Measurements from ENCODE around the gene ATP2B3.

The ATP2B3 gene

DNA sequence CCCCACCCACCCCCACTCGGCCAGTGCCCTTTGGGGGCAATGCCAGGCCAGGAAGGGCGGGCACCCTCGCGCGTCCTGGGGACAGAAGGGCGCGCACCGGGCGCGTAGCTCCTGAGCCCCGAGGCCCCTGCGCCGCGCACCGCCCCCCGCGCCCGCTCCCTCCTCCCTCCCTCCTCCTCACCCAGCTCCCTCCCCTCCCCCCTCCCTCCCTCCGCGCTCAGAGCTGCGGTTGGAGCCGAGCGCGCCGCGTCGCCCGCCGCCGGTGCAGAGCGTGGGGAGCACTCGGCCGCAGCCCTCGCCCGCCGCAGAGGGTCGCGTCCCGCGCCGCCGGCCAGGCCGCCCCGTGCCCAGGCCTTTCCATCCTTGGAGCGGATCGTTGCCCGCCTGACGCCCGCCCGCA lies at the start of gene ATP2B3:
Gene ATP2B3, plus strand, starts transcription at position 220 of the 400 bp plus-strand sequence. CDS start 18,606 bp downstream, outside the sequence.
- no peak for DNase-seq

DNA sequence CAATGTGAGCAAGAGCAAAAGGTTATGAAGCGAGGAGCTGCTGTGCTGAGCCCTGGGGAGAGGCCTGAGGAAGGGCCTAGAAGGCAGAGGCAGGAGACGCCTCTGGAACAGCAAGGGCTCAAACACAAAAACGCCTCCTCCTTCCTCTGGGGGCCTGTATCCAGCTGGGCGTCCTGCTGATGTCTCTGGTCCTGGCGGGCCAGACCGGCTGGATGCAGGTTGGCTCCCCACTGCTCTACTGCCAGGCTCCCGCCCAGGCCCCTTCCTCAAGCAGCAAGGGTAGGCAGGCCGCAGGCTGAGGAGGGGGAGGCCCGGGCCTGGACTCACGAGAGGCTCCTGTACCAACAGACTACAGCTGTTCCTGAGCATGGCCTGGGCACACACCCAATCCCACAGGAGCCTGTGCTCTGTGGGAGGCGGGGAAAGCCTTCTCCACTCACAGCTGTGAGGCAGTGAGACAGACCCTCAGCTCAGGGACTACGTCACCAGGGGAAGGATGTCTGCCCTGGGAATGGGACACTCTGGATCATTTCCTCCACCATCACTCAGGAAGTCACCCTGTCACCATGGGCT lies 49.3 kb upstream of the ATP2B3 start:
- no peak for DNase-seq

DNA sequence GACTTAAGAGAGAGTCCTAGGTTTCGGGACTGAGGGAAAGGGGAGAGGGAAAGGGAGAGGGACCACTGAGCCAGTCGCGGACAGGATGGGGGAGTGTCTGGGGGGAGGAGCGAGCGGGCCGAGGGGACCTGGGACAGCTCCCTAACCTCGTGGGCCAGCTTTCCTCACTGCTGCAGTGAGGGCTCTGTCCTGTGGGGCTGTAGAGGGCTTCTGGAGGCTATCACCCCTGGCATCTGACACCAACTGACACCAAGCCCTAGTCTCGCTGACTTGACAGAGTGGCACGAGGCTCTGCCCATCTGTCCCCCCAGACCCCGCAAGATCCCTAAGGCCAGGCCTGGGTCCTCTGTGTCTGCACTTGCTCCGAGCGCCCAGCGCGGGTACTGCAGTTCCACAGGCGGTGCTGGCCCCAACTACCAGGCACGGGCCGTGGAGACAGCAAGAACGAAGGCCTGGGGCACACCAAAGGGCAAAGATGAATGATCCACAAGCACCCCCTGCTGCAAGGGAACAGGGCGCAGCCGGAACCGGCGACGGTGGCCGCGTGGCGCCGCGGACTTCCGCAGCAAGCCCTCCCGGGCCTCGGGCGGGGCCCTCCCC lies 47.5 kb upstream of the ATP2B3 start:
- DNase-seq: no peak

GRCh38 chrX:153470411-153471363 lies 46.8 kb upstream of the ATP2B3 start, which contains the start of gene HAUS7:
HAUS7 (minus strand) TSS chrX:153470576; CDS start chrX:153470557, 19 bp downstream.
- DNase-seq: peak; percentile 91

DNA sequence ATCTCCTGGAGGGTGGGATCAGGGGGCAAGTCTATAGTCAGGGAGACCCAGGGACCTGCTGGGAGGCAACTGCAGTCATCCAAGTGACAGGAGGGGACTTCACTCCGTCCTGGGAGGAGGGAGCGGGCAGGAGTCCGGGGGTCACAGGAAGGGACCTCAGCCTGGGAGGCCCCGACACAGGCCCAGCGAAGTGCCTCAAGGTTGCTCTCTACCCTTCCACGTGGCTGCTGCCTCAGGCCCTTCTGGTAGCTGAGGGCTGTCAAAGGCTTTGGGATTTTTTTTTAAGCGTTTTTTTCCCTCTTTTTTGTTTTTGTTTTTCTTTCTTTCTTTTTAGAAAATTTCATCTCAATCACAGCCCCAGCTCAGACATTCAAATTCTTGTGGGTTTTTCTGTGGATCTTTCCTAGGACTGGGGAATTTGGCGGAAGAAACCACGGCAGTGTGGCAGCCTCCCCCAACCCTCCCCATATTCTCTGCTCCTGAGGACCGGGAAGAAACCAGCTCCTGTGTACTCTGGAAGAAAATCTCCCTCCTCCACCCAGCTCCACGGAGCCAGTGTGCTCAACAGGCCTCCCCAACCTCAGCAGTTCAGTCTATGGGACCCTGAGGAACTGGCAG lies 45.7 kb upstream of the ATP2B3 start:
- no peak for DNase-seq

DNA sequence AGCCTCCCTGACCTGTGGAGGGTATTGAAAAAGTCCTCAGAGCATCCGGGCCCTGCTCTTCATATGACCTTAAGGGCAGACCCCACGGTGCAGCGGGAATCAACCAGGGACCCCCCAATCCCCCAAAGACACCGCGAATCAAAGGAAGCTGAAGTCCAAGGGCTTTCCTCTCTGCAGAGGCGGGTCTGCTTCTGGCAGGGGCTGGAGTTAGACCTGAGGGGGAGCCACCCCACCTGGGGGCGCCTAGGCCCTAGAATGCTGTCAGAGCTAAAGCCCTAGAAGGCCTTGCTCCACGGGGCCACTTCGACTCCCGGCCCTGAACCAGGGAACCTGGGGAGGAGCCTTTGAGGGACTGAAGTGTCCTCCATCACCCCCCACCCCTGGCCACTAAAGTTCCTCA lies 44.3 kb upstream of the ATP2B3 start:
- no peak for DNase-seq

DNA sequence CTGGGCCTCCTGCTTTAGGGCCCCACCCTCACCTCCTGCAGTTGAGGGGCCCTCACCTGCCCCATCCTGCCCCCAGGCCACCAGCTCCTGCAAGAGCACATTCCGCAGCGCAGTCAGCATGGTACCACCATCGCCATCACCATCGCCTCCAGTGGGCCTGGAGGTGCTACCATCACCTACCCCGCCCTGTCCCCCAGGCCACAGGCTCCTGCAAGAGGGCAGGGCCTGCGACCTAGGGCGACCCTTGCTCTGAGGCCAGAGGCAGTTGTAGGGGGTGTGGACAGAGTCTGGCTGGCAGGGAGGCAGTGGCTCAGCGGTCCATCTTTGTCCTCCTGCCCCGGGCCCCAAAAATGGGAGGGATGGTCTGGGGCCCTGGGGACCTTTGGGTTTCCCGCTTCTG lies 43.2 kb upstream of the ATP2B3 start:
- no peak for DNase-seq

- no peak for DNase-seq
Observed at GRCh38 chrX:153474718-153475117, 42.7 kb upstream of the ATP2B3 start.

- DNase-seq: no peak
Observed at GRCh38 chrX:153475271-153475670, 42.2 kb upstream of the ATP2B3 start.

GRCh38 chrX:153475751-153476281 lies 41.6 kb upstream of the ATP2B3 start:
- no peak for DNase-seq

GRCh38 chrX:153476666-153477363 lies 40.6 kb upstream of the ATP2B3 start:
- no peak for DNase-seq

DNA sequence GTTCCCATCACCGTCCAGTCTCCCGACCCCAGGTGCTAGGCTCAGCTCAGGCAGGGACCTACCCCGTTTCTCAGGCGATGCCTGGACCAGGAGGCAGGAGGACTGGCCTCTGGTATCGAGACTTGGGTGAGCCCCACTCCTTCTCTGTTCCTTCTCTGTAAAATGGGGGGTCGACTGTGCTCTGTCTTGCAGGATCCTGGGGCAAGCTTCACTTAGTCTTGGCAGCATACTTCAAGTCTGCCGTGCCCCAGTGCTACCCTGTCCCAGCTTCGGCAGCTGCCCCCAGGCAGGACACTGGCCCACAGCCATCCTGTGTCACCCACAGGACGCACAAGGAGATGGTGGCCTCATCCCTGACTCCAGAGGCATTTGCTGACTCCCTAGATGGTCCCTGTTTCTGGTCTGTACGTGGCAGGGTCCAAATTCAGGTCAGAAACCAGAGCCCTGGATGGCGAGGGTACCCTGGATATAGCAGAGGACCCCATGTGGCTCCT lies 40.0 kb upstream of the ATP2B3 start:
- DNase-seq: no peak

GRCh38 chrX:153477901-153478300 lies 39.5 kb upstream of the ATP2B3 start:
- no peak for DNase-seq

DNA sequence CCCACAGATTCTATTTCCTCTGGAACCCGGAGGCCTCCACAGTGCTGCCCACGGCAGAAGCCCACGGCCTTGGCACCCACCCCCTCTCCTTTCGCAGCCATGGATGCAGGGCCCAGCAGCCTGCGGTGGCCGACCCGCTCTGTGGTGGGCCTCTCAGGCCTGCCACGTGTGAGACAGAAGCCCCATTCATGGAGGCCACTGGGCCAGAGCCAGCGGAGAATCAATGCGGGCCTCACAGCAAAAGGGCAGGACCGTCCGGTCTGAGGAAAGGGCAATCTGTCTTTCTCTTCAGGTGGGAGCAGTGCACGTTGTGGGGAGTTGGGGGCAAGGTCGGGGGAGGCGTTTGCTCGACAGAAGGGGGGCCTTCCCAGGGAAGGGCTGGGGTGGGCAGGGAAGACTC lies 38.7 kb upstream of the ATP2B3 start:
- DNase-seq: no peak

- no peak for DNase-seq
Observed at GRCh38 chrX:153481043-153481442, 36.4 kb upstream of the ATP2B3 start.

DNA sequence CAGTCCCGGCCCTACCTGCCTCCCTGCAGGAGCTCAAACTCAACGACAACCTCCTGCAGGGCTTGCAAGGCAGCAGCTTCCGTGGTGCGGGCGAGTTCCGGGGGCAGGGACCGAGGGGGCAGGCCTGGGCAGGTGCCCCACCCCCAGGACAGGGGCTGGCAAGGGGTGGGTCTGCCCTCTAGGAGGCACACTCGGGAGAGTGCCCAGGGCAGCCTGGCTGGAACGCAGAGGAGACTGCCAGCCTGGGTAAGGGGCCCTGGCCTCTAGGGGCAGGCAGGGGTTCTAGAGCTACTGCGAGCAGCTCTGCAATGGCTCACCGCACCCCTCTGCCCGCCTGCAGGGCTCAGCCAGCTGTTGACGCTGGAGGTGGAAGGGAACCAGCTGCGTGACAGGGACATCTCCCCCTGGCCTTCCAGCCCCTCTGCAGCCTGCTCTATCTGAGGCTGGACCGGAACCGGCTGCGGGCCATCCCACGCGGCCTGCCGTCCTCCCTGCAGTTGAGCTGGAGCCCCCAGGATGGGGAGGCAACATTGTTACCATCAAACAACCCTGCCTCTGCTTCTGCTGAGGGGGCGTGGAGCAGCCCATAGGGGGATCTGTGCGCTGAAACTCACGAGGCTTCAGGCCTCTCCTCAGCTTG lies 34.9 kb upstream of the ATP2B3 start:
- no peak for DNase-seq

DNA sequence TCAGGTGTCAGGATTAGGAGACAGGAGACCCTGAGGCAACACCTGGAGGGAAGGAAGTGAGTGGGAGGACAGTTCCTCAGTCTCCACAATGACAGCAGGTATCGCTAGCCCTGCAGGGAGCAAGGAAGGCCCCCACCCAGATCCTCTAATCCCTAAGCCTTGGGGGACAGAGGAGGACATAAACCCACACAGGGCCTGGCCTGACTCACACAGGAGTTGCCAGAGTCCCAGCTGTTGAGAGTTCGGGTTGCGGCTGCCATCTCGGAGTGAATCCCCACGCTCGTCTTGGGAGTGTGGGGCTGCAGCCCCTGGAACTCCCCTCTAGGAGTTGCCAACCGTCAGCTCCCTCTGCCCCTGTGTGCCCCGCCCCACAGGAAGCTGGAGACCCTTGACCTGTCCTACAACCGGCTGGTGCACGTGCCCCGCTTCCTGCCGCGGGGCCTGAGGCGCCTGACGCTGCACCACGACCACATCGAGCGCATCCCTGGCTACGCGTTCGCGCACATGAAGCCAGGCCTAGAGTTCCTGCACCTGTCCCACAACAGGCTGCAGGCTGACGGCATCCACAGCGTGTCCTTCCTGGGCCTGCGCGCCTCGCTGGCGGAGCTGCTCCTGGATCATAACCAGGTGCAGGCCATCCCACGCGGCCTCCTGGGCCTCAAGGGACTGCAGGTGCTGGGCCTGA lies 31.9 kb upstream of the ATP2B3 start:
- no peak for DNase-seq

GRCh38 chrX:153486171-153486570 lies 31.3 kb upstream of the ATP2B3 start:
- DNase-seq: no peak

GRCh38 chrX:153487590-153488071 lies 29.8 kb upstream of the ATP2B3 start:
- DNase-seq: no peak

GRCh38 chrX:153488231-153488914 lies 29.1 kb upstream of the ATP2B3 start:
- DNase-seq: no peak

Measured in NCI-H2227 treated with DMSO at 0.1 percent for 48 hours (cell line).